Panc1 (cell line): Measurements from ENCODE around the gene UFSP2.

ENCODE experiments used
- CTCF ChIP-seq: fragments of 450-650 bp; IDR thresholded peaks from 2 replicates; pipeline ENCODE4 v1.5.1; 2017; ENCODE audit warnings: mild to moderate bottlenecking
- POLR2AphosphoS5 ChIP-seq: IDR thresholded peaks from 2 replicates; pipeline ENCODE4 v1.6.1; 2012; ENCODE audit warnings: mild to moderate bottlenecking, low read depth, low read length, moderate library complexity
- REST ChIP-seq, 2 experiments: IDR thresholded peaks; 2 replicates each; pipeline ENCODE4 v1.6.1; 2011 to 2012; ENCODE audit warnings: low read depth in 2 of 2, control low read depth in 1 of 2, low read length in 1 of 2, mild to moderate bottlenecking in 1 of 2, moderate library complexity in 1 of 2; ENCODE audit not compliant: insufficient read depth in 1 of 2

GRCh38 chr4:185358959-185359358 lies 66.8 kb downstream of the UFSP2 start:
- TF ChIP-seq CTCF (no peak), REST (IDR thresholded peaks at IDR 0.05; ENCODE audit: insufficient read depth in 1 of 2, low read depth in 2 of 2, low read length in 1 of 2) (no peak), POLR2AphosphoS5 (no peak)
